NCI-H748 treated with DMSO at 0.1 percent for 48 hours (cell line): ENCODE measurements around the gene ANO8.
"Not testable (repeated sequence)": the region's sequence is repeated elsewhere in the genome, so short reads cannot be mapped to it uniquely, and the experiment has no call there.

Source experiments
- DNase-seq: peaks from one replicate; lab custom pipeline; 2025; lab: John Stamatoyannopoulos, UW

Gene ANO8

DNA sequence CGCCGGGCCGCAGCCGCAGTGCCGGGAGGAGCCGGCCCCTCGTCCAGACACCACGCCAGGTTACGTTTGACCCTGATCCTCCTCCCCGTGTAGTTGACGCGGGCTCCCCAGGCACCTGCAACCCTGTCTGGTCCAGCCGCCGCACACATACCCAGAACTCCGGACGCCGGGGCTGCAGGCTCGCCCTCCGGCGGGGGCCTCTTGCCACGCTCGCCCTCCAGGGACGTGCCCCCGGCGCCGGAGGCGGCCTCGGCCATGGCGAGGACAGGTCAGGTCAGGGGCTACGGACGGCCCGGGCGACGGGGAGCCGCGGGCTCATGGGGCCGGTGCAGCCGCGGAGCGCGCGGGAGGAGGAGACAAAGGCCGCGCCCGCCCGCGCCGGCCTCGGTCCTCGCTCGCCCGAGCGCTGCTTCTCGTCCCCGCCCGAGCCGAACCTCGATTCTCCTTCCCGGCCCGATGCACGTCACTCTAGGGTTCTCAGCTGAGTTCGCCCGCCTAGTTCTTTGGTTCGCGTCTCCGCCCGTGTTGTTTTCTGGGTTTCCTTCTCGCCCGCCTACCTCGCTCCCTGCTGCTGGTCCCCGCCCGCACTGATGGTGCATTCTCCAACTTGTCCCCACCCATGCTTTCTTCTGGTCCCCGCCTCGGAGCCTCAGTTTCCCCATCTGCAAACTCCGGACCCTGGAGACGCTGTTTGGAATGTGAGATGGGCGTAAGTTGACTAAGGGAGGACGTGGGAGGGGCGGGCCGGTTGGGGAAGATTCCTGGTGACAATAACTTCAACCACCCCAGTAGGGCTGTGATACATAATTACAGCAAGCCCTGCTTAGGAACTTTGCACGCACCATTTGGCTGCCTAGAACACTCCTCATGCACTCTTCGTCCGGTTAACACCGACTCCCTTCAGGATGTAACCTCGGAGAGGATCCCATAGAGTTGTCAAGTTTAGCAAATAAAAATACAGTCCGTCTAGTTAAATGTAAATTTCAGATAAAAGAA is at the start of gene ANO8:
Gene ANO8, minus strand, starts transcription at position 442 of the 996 bp plus-strand sequence. Its CDS starts 185 bp downstream, at position 257.
- peak; percentile 79 for DNase-seq

- DNase-seq: no peak
These were observed 45.9 kb upstream of the ANO8 start for GRCh38 chr19:17380426-17381138.

DNA sequence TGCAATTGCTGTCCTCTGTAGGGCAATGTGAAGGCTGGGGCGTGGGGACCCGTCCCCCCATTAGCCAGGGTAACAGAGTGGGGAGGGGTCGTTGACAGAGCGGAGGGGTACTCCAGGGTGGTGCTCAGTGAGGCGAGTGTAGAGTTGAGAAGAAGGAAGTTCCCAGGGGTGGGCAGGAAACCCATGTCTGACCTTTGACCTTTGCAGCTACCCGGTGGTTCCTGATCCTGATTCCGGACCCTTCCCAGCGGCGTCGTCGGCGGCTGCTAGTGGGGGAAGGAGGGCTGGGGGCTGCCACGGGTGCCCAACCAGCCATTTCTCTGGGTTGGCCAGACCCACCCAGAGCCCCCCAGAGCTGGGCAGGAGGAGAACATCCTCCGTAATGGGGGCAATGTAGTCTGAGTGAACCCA is 44.6 kb upstream of the ANO8 start:
- DNase-seq: no peak

- DNase-seq: no peak
These were observed 43.6 kb upstream of the ANO8 start for GRCh38 chr19:17378271-17378670.

DNA sequence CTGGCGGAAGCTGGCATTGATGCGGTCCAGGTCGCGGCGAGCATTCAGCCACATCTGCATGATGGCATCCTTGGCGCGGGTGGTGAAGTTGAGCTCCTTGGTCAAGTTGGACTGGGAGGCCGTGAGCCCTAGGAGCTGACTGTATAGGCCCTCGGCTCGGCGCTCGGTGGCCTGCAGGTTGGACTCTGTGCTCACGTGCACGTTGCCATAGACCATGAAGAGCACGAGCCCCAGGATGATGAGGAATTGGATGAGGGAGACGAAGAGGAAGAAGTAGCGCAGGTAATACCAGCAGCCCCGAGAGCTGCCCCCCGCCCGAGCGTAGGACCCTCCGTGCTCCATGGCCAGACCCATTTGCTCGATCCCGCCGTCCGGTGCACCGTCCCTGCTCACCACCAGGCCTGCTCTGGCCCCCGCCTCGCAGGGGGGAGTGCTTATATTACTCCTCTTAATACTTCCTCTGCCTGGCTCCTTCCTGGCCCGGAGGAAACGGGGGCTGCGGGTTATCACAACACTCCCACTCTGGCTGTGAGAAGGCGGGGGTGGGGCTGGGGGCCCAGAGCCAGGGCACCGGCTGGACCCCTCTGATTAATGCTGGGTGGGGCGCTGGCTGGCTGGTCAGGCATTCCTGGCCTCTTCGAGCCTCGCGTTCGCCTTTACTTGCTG is 42.4 kb upstream of the ANO8 start, which contains the start of gene PLVAP:
Gene PLVAP, minus strand, starts transcription at position 408 of the 666 bp plus-strand sequence. Its CDS starts 54 bp downstream, at position 354.
- DNase-seq: no peak

DNA sequence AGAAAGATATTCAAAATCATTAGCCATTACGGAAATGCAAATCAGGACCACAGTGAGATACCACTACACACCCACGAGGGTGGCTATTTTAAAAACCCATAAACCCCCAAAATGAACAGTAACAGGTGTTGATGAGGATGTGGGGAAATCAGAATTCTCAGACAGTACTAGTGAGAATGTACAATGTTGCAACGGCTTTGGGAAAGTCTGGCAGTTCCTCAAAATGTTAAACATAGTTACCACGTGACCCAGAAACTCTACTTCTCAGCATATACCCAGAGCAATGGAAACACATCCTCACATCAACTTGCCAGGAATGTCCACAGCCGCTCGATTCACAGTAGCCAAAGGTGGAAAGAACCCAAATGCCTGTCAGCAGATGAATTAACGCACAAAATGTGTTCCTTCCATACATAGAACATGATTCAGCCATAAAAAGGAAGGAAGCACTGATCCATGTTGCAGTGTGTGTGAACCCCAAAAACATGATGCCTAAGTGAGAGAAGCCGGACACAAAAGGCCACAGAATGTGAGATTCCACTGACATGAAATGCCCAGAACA is 35.5 kb upstream of the ANO8 start:
- DNase-seq: no peak

GRCh38 chr19:17365361-17365760 is 30.7 kb upstream of the ANO8 start:
- DNase-seq: no peak

DNA sequence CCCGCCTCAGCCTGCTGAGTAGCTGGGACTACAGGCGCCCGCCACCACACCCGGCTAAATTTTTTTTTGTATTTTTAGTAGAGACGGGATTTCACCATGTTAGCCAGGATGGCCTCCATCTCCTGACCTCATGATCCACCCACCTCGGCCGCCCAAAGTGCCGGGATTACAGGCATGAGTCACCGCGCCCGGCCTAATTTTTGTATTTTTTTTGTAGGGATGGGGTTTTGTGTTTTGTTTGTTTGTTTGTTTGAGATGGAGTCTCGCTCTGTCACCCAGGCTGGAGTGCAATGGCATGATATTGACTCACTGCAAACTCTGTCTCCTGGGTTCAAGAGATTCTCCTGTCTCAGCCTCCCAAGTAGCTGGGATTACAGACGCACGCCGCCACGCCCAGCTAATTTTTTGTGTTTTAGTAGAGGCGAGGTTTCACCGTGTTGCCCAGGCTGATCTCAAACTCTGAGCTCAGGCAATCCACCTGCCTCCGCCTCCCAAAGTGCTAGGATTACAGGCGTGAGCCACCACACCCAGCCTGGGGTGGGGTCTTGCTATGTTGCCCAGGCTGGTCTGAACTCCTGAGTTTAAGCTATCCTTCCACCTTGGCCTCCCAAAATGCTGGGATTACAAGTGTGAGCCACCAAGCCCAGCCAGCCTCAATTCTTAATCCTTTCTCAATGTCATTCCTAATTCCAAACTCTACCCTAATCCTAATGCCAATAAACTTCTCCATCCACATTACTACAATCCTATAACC is 29.4 kb upstream of the ANO8 start:
- not testable (repeated sequence) for DNase-seq

DNA sequence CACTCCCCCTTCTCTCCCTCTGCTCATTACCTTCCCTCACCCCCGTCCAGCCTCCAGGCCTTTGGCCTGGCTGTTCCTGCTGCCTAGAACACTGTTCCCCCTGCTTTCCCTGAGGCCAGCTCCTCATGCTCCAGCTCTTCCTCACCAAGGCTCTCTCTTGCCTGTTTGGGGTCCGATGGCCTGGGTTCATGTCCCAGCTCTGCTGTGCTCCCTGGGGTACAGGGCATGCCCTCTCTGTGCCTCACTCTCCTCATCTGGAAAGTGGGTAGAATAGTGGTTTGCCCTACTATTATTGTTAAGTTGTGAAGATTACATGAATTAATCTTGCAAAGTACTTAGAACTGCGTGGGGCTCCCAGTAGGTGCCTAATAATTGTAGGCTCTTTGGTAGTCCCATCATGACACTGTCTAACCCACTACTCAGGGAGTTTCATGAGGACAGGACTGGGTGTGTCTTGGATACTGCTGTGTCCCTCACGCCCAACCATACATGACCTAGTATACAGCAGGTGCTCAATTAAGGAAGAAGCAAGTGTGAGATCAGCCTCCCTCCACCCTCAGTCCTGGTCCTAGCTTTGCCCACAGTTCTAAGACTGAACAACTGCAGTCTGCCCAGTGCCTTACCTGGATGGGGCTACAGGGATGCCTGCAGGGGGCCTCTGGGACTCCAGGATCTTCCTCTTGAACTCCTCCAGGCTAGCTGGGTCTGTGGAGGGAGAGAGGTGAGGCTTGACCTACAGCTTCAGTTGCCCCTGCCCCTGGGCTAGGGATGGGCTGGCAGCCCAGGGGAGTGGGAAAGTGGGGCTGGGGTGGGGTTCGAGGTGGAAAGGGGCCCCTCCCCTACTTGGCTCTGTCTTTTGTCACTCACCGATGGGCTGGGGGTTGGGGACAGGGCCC is 25.5 kb upstream of the ANO8 start:
- no peak for DNase-seq

DNA sequence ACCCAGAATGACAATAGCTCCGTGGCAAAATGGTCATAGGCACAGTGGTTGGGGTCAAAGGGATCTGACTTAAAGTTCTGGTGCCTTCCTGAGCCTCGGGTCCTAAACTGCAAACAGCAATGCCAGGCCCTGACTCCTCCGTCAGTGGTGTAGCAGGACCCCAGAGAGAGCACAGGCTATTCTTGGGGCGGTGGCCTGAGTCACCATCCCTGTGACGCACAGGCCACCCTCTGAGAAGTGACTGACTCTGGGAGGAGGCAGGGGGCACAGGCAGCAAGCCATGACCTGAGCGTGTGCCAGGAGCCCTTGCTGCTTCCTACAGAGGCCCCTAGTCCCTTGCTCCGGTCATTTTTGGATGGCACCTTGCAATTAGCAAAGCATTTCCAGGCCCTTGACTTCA is 23.7 kb upstream of the ANO8 start:
- no peak for DNase-seq

GRCh38 chr19:17357724-17358123 is 23.1 kb upstream of the ANO8 start:
- no peak for DNase-seq

GRCh38 chr19:17357078-17357666 is 22.5 kb upstream of the ANO8 start:
- DNase-seq: no peak

GRCh38 chr19:17353386-17353785 is 18.7 kb upstream of the ANO8 start:
- DNase-seq: no peak

DNA sequence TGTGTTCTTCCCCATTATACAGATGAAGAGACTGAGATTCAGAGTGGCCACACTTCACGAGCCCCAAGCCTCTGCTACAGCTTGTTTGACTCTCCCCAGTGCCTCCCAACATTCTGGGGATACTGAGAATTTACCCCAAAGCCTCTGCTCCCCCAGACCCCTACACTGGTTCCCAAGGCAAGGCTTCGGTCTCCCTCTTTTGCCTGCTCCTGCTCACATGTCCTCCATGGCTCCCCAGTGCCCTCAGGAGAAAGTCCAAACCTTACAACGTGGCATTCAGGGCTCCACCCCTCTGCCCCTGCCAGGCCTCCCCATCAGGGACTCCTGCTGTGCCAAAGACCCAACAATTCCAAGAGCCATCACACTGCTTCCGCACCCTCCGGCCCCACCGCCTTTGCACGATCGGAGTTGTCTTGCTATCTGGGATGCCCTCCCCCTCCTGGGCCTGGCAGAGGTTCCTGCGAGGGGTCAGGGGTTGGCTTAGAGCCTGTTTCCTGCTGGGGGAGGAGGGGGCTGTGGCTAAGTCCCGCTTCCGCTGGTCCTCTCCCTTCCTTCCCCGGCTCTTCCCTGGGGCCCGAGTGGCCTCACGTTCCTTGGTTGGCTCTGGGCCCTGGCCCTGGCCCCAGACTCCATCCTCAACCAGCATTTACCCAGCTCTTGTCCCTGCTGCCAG is 18.1 kb upstream of the ANO8 start:
- no peak for DNase-seq

DNA sequence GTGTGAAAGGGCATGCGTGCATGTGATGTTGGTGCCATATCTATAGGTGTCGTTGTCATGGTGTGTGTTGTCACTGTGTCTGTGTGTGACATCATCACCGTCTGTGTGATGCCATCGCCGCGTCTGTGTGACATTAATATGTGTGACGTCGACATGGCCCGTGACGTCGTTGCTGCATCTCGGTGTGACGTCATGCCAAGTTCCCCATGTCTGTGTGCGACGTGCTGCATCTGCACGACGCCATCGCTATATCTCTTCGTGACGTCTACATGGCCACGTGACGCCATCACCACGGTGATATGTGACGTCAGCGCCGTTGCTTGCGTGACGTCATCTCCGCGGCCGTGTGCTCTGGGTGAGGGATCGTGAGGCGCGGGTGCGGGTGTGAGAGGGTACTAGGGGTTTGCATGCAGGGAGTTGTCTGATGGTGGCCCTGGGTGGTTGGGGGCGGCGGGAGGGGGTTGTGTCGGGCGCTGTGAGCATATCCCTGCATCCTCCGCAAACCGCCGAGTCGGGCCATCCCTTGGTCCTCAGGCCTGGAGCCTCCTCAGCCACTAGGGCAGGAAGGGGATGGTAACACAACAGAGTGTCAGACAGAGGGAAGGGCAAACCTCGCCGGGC is 17.3 kb upstream of the ANO8 start:
- no peak for DNase-seq

- DNase-seq: no peak
These were observed 14.0 kb upstream of the ANO8 start for GRCh38 chr19:17348700-17349099.

GRCh38 chr19:17347877-17348276 is 13.2 kb upstream of the ANO8 start:
- DNase-seq: no peak

DNA sequence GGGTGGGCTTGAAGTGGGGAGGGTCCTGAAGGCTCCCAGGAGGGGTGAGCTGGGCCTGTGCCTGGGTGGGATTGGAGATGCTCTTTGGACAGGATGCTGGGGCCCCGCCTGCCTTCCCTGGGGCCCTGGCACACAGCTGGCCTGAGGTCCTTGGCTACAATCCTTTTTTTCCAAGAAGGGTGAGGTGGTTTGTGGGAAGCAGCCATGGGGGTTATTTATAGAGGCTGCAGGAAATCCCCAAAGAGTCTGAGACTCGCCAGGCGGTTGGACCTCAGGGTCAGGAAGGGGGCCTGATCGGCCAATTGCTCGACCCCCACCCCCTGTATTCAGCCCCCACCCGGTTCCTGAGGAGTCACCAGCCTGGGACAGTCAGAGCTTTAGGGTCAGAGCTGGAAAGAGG is 12.7 kb upstream of the ANO8 start:
- no peak for DNase-seq
